CD4-positive, alpha-beta T cell (primary cell): ENCODE data around the gene KCNAB2. TPM values are rescaled to one million over a fixed set of nuclear protein-coding genes. Genes with fewer than 3 reads are reported as not detected.

Experiments
- ATAC-seq: fragments of 200-7000 bp; cut with Tn5 transposase; one replicate; pipeline ENCODE4 v1.10.0; 2022; ENCODE audit warnings: mild to moderate bottlenecking; ENCODE audit not compliant: poor library complexity
- CTCF ChIA-PET: fragments of 350-600 bp; sonication (Branson Sonifier 250); formaldehyde crosslinking; loops from one replicate; lab custom pipeline; 2021; ENCODE audit warnings: antibody characterized with exemption, inconsistent platforms; lab: Charles Lee
- POLR2A ChIA-PET: fragments of 350-600 bp; sonication (Branson Sonifier 250); formaldehyde crosslinking; loops from one replicate; lab custom pipeline; 2021; ENCODE audit warnings: antibody characterized with exemption, inconsistent platforms; lab: Charles Lee
- DNase-seq, 14 experiments: peaks; one replicate each; pipeline ENCODE4 v3.0.0-alpha.2; 2013 to 2020; ENCODE audit warnings: mixed read lengths in 2 of 14
- H3K27ac ChIP-seq, 2 donors: one replicate each; pipeline versions ENCODE4 v1.5.1 to v1.7.0; 2013; ENCODE audit warnings: low read length in 2 of 2, low read depth in 1 of 2, mild to moderate bottlenecking in 1 of 2
- H3K27me3 ChIP-seq, 2 experiments: 1 replicate in 1 of 2; 2 replicates in 1 of 2; pipeline versions ENCODE4 v1.6.1 to v1.7.0; 2013; ENCODE audit warnings: low read length in 2 of 2, control low read depth in 1 of 2, mild to moderate bottlenecking in 1 of 2, moderate library complexity in 1 of 2; ENCODE audit not compliant: insufficient read depth in 2 of 2, control insufficient read depth in 1 of 2
- H3K36me3 ChIP-seq: one replicate; pipeline ENCODE4 v1.6.1; 2013; ENCODE audit warnings: low read length, control low read depth; ENCODE audit not compliant: insufficient read depth
- H3K4me1 ChIP-seq: one replicate; pipeline ENCODE4 v1.6.1; 2013; ENCODE audit warnings: low read length, control low read depth; ENCODE audit not compliant: insufficient read depth
- H3K4me3 ChIP-seq: one replicate; pipeline ENCODE4 v1.5.1; 2013; ENCODE audit warnings: mild to moderate bottlenecking, low read length, moderate library complexity
- H3K9me3 ChIP-seq, 2 experiments: 1 replicate in 1 of 2; 2 replicates in 1 of 2; pipeline versions ENCODE4 v1.6.1 to v1.7.0; 2013; ENCODE audit warnings: low read length in 2 of 2, mild to moderate bottlenecking in 2 of 2, control low read depth in 1 of 2, moderate library complexity in 1 of 2; ENCODE audit not compliant: control insufficient read depth in 1 of 2, insufficient read depth in 1 of 2
- H3K27ac Mint-ChIP-seq: one replicate; pipeline ENCODE4 v1.8.0; 2020; ENCODE audit warnings: mixed read lengths
- H3K27me3 Mint-ChIP-seq: one replicate; pipeline ENCODE4 v1.8.0; 2021; ENCODE audit warnings: mixed read lengths
- H3K36me3 Mint-ChIP-seq: one replicate; pipeline ENCODE4 v1.8.0; 2021; ENCODE audit warnings: low read depth, mixed read lengths
- H3K4me1 Mint-ChIP-seq: one replicate; pipeline ENCODE4 v1.8.0; 2021; ENCODE audit warnings: low read depth, mixed read lengths
- H3K4me3 Mint-ChIP-seq: one replicate; pipeline ENCODE4 v1.8.0; 2020; ENCODE audit warnings: mild to moderate bottlenecking, mixed read lengths
- H3K9me3 Mint-ChIP-seq: one replicate; pipeline ENCODE4 v1.8.0; 2020; ENCODE audit warnings: mixed read lengths
- CTCF ChIP-seq: fragments of 200-600 bp; IDR thresholded peaks from one replicate; pipeline ENCODE4 v1.8.0; 2022; ENCODE audit warnings: antibody characterized with exemption, mild to moderate bottlenecking
- intact Hi-C, 2 experiments: fragments of 100-400 bp; cut with DNase I in 1 of 2; cut with micrococcal nuclease in 1 of 2; formaldehyde crosslinking; loops; one replicate each; pipeline versions ENCODE4 v1.15.1 to v1.9.0; 2023 to 2025; cut with DNase I, micrococcal nuclease
- total RNA-seq, 174 experiments: library from RNA in 2 of 174; stranded (reverse) in 2 of 174; gene quantifications; one replicate each; pipeline ENCODE4 v1.2.3 and lab custom pipeline; 2021 to 2026

KCNAB2 gene
- total RNA-seq, 2 experiments from 2014 or later, result 147 to 155 TPM

GRCh38 chr1:6144647-6145395, 99.1 kb downstream of the KCNAB2 start:
- H3K27me3 Mint-ChIP-seq, result peaks cover 8% of the 10 kb centered on the region
- no peaks in the 10 kb centered on the region for H3K36me3 Mint-ChIP-seq
- Histone ChIP-seq H3K27me3 (peaks cover 11 to 13% of the 10 kb centered on the region in 2 experiments), H3K4me3 (no peak overlapping the region), H3K4me1 (peaks cover 12% of the 10 kb centered on the region), H3K27ac (no peak overlapping the region), H3K36me3 (no peaks in the 10 kb centered on the region), H3K9me3 (peaks cover 0 to 4% of the 10 kb centered on the region in 2 experiments)
- intact Hi-C loops, result no loop called here
- DNase-seq (no peak), ATAC-seq (no peak)
- peaks cover 9% of the 10 kb centered on the region for H3K4me1 Mint-ChIP-seq
- H3K9me3 Mint-ChIP-seq, result no peaks in the 10 kb centered on the region
- no peak overlapping the region for H3K27ac Mint-ChIP-seq
- no peak overlapping the region for H3K4me3 Mint-ChIP-seq
- ChIA-PET POLR2A (no interaction called here), CTCF (no interaction called here)
- no peak for TF ChIP-seq CTCF

GRCh38 chr1:6145396-6145750, 99.7 kb downstream of the KCNAB2 start:
- intact Hi-C loops, result no loop called here
- POLR2A ChIA-PET, result no interaction called here

GRCh38 chr1:6145864-6146410, 100.2 kb downstream of the KCNAB2 start:
- peaks cover 8% of the 10 kb centered on the region for H3K27me3 Mint-ChIP-seq
- no peak overlapping the region for H3K4me3 Mint-ChIP-seq
- no peaks in the 10 kb centered on the region for H3K9me3 Mint-ChIP-seq
- Histone ChIP-seq H3K4me1 (peaks cover 12% of the 10 kb centered on the region), H3K27ac (no peak overlapping the region), H3K27me3 (peaks cover 11 to 13% of the 10 kb centered on the region in 2 experiments), H3K9me3 (peaks cover 0 to 4% of the 10 kb centered on the region in 2 experiments), H3K36me3 (no peaks in the 10 kb centered on the region), H3K4me3 (no peak overlapping the region)
- intact Hi-C loops, result no loop called here
- no peak for DNase-seq
- no peak for TF ChIP-seq CTCF
- ATAC-seq, result no peak
- H3K36me3 Mint-ChIP-seq, result no peaks in the 10 kb centered on the region
- H3K4me1 Mint-ChIP-seq, result peaks cover 9% of the 10 kb centered on the region
- CTCF ChIA-PET, result no interaction called here
- POLR2A ChIA-PET, result no interaction called here
- no peak overlapping the region for H3K27ac Mint-ChIP-seq

More at GRCh38 chr1:6145396-6145750, 99.7 kb downstream of the KCNAB2 start:
- peaks cover 8% of the 10 kb centered on the region for H3K27me3 Mint-ChIP-seq
- peaks cover 9% of the 10 kb centered on the region for H3K4me1 Mint-ChIP-seq
- peaks cover 0 to 4% of the 10 kb centered on the region in 2 experiments for H3K9me3 ChIP-seq
- H3K9me3 Mint-ChIP-seq, result no peaks in the 10 kb centered on the region
- H3K27ac ChIP-seq, result no peak overlapping the region
- DNase-seq, result no peak
- H3K27me3 ChIP-seq, result peaks cover 11 to 13% of the 10 kb centered on the region in 2 experiments
- CTCF ChIA-PET, result no interaction called here
- no peak overlapping the region for H3K27ac Mint-ChIP-seq
- TF ChIP-seq CTCF, result no peak
- H3K4me3 Mint-ChIP-seq, result no peak overlapping the region
- peaks cover 12% of the 10 kb centered on the region for H3K4me1 ChIP-seq
- no peak for ATAC-seq
- H3K36me3 ChIP-seq, result no peaks in the 10 kb centered on the region
- H3K4me3 ChIP-seq, result no peak overlapping the region
- H3K36me3 Mint-ChIP-seq, result no peaks in the 10 kb centered on the region
